ENCODE data around the gene MVB12B.

Gene MVB12B

DNA sequence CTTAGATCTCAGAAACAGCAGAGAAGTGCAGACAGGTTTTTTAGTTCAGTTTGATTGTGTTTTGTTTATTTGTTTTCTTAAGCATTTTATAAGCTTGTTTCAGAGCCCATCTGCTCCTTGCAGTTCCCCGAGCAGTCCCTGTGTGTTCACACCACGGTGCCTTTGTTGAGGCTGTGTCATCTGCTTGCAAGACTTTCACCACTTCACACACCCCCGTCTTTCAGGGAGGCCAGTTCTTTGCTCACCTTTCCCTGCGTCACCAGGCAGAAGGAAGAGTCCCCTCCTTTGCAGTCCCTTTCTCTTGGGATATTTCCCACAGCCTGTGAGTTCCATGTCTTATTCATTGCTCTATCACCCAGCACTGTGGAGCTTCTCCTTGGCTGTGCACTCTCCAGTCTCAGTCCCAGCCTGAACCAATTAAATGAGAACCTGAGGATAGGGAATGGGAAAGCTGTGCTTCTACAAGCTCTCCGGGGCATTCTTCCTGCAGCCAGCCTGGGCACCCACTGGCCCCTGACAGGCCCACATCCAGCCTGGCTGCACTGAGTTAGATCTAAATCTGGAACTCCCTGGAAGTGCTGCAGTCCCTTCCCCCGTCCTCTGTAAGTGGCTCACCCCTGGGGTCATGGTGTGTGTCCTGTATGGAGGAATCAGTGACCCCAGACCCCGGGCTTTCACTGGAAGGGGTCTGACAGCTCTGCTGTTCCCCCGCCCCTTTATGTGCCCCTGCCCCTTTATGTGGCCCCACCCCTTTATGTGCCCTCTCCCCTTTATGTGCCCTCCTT, 5.5 kb downstream of the MVB12B start:
- no peak overlapping the region for H3K27ac ChIP-seq
- TF ChIP-seq, protein P1, sequence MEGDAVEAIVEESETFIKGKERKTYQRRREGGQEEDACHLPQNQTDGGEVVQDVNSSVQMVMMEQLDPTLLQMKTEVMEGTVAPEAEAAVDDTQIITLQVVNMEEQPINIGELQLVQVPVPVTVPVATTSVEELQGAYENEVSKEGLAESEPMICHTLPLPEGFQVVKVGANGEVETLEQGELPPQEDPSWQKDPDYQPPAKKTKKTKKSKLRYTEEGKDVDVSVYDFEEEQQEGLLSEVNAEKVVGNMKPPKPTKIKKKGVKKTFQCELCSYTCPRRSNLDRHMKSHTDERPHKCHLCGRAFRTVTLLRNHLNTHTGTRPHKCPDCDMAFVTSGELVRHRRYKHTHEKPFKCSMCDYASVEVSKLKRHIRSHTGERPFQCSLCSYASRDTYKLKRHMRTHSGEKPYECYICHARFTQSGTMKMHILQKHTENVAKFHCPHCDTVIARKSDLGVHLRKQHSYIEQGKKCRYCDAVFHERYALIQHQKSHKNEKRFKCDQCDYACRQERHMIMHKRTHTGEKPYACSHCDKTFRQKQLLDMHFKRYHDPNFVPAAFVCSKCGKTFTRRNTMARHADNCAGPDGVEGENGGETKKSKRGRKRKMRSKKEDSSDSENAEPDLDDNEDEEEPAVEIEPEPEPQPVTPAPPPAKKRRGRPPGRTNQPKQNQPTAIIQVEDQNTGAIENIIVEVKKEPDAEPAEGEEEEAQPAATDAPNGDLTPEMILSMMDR (IDR thresholded peaks at IDR 0.05): no peak
- TF ChIP-seq ZFX (IDR thresholded peaks at IDR 0.05; ENCODE audit: borderline replicate concordance): no peak

DNA sequence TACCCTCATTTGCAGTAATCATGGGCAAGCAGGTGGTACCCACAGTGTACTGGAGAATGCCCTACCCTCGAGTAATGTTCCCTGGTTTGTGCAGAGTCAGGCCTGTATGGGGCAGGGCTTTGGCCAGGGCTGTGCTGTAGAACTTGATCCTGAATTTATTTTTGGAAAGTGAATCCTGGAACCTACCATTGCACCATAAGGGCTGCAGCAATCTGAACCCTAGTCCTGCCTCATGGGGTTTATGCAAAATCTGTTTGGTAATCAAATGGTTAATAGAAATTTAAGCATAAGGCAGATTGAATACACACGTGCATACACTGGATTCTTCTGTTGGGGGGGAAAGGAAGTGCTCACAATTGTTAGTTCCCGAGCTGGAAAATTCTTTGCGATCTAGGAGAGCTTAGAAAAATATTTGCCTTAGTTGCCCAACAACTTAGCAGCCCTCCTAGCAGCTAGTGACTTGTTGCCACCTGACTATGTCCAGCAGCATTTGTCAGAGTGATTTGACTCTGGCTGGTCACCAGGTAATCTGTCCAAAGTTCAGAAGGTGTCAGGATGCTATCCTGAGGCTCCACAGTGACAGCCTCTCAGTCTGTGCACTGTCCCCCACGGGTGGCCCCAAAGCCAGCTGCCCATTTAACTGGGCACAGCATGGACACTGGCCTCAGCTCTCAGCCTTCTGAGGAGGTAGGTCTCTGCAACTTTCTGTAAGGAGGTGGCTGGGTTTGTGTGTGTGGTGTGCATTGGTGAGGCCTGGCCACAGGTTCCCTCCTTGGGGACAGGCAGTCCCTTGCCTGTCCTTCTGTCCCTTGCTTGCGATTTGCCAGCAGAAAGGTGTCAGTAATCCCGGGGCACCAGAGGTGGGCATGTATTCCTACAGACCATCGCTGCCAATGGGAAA, 8.3 kb downstream of the MVB12B start:
- TF ChIP-seq ZFX (IDR thresholded peaks at IDR 0.05; ENCODE audit: borderline replicate concordance): no peak
- TF ChIP-seq, protein P1 (IDR thresholded peaks at IDR 0.05): no peak
- H3K27ac ChIP-seq: no peak overlapping the region

DNA sequence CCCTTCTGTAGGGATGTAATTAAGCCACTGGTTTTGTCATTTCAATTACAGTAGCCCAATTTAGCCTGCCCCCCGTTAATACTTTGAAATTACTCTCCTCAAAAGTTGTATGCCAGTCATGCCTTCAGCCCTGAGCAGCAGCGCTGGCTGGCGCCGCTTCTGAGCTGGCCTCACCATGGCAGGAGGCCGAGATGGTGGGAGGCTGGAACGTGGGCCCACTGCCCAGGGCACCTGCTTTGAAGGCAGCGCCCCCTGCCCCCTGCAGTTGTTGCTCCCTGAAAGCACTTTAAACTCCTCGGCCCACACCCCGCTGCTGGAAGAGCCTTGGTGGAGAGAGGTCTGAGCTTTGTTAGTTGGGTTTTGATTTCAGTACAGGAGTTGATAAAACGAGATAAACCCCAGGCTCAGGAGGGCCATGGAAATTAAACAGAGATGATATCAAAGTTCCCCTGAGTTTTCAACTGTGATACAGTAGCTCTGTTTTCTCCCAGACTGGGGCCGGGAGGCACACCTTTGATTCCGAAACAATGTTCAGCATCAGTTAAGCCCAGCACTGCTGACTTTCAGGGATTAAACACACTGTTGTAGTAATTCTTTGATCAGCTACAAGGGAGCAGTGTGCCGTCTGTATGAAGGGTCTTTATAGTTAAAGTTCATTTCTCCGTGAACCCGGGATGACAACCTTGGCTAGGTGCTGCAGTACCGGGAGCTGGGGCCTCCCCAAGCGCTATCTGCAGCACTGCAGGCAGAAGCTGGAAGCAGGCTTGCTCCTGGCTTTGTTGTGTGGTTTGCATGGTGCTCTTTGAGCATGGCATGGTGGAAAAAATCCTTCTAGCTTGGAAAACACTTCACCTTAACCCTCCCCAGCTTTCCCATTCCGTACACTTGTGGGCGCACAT, 9.5 kb downstream of the MVB12B start:
- TF ChIP-seq ZFX (IDR thresholded peaks at IDR 0.05; ENCODE audit: borderline replicate concordance): no peak
- TF ChIP-seq, protein P1 (IDR thresholded peaks at IDR 0.05): no peak
- no peak overlapping the region for H3K27ac ChIP-seq

DNA sequence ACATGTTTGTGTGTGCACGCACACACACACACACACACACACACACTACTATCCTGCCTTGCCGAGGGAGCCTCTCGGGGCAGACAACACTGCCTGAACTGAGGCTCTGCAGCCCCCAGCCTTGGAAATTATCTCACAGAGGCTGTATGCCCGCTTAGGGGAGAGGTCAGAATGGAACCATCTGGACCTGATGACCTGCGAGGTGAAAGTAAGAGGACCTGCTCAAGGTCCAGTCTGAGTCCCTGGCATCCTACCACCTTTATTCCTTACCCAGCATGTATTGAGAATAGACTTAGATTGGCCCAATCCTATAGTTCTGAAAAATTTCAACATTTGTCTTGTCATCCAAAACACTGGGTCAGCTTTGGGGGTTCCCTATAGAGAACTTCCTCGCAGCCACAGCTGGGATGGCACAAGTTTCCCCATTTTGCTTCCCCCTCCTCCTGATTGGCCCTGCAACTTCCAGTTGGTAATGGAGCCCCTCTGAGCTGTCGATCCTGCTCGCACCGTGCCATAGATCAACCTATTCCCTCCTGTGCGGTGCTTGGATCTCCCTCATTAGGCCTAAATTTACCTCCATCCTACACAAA, 10.2 kb downstream of the MVB12B start:
- no peak for TF ChIP-seq ZFX (IDR thresholded peaks at IDR 0.05; ENCODE audit: borderline replicate concordance)
- TF ChIP-seq, protein P1 (IDR thresholded peaks at IDR 0.05): no peak
- H3K27ac ChIP-seq: no peak overlapping the region

DNA sequence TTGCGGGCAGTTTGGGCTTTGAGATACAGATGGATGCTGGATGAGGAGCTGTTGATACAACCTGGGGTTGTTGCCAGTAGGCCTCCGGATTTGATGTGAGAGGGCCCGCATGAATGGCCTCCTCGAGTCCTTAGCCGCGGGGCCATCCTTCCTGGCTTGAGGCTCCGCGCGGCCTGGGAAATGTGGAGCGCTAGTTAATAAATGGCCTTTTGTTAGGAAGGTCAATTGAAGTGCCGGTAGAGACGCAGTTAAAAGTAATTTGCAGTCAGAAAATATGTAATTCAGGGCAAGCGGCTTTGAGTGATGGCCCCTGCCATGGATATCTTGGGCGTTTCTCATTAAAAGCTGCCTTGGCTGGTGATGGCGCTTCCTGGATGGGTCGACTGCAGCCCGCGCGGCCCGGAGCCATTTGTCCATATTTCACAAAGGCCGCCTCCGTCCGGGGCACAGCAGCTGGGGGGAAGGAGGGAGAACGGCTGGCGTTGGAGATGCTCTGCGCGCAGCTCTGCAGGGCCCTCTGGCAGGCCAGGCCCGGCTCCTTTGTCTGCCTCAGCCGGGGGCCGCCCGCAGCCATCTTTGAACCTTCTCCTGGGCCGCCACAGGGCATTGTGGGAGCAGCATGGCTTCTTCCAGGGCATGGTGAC, 11.2 kb downstream of the MVB12B start:
- TF ChIP-seq, protein P1 (IDR thresholded peaks at IDR 0.05): no peak
- no peak for TF ChIP-seq ZFX (IDR thresholded peaks at IDR 0.05; ENCODE audit: borderline replicate concordance)
- no peak overlapping the region for H3K27ac ChIP-seq

DNA sequence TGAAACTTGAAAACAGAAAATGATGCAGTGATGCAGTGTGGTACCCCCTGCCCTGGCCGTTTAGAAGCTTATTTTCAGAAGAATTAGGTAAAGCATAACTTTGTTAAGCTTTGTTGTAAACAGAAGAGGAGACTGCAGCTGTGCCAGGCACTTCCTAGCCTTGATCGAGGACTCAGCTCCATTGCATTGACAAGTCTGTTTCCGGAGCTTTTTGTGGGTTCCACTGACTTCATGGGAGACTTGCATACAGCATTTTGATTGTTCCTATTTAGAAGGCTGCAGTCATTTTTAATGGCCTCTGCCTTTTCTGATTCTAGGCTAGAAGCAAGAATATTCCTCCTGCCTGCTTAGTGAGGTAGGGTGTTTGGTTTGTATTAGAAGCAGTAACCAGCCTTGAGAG, 12.3 kb downstream of the MVB12B start:
- H3K27ac ChIP-seq: no peak overlapping the region
- TF ChIP-seq, protein P1 (IDR thresholded peaks at IDR 0.05): no peak
- TF ChIP-seq ZFX (IDR thresholded peaks at IDR 0.05; ENCODE audit: borderline replicate concordance): no peak

Measured in 22Rv1 (cell line).